GM18511 (cell line): ENCODE measurements around the gene NTM.
"Not testable (repeated sequence)": the region's sequence is repeated elsewhere in the genome, so short reads cannot be mapped to it uniquely, and the experiment has no call there.

Experiments
- ATAC-seq: cut with Tn5 transposase; IDR thresholded peaks from one replicate; pipeline ENCODE4 v1.9.1; 2021; ENCODE audit warnings: mild to moderate bottlenecking, moderate library complexity; ENCODE audit not compliant: unreplicated experiment

NTM gene

DNA sequence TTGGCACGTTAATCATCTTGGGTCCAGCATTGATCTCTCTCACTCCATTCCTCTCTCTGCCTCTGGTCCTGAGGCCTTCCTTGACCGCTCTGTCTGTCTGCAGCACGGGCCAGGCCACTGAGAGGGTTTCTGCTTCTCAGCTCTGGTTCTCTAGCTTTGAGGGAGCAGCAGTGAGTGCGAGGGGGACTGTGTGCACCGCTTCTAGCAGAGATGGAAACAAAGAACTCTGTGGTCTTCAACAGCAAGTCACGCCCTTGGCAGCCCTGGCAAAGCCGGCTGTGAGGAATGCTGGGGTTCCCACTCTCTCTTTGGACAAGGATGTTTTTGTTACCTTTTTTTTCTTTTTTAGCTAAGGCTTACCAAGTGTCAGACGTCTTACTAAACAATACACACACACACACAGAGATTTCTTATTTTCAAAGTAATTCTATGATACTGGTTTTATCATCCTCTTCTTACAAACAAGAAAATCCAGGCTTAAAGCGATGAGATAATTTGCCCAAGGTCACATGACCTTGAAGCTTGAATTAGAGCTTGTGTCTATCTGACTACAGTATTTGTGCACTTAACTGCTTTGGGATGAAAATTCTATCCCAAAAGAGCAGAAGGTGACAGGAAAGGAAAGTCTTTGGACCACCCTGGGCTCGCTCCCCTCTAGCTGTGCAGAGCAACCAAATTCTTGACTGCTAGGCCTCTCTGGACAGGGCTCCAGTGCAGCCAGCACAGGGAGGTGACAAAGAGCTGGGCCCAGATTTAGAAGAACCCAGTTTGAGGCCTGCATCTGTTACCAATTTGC lies 293.2 kb downstream of the NTM start:
- no peak for ATAC-seq

DNA sequence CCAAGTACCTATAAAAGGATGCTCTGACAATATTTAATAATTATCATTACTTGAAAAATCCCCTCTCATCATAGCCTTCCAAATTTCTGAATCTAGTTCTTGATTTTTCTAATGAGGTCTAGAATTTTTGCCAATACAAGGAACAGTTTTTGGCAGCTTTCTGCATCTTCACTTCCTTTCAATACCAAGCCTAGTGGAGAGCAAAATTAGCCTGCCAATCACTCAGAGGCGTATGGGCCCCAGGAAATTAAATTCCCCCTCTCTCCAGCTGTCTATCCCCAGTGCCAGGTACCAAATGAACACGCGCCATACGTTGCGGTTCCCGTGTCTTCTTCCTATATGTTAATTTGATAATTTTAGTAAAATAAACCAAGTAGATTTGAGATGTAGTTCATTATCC lies 293.9 kb downstream of the NTM start:
- ATAC-seq = no peak

DNA sequence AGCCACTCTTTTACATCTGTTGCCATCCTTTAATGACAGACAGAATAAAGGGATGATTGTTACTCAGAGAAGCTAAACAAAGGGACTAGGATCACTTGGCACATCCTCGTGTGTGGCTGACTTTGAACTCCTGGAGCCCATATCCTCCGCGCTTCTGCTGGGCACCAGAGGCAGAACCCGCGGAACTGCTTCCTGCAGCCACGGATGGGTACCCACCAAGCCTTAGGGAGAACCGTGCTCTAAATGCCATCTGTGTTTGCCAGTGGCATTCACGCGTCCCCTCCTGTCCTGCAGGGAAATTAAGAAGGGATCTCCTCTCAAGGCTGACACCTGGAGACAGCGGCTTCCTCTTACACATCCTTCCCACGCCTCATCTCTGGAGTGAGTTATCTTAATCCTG lies 294.4 kb downstream of the NTM start:
- no peak for ATAC-seq

DNA sequence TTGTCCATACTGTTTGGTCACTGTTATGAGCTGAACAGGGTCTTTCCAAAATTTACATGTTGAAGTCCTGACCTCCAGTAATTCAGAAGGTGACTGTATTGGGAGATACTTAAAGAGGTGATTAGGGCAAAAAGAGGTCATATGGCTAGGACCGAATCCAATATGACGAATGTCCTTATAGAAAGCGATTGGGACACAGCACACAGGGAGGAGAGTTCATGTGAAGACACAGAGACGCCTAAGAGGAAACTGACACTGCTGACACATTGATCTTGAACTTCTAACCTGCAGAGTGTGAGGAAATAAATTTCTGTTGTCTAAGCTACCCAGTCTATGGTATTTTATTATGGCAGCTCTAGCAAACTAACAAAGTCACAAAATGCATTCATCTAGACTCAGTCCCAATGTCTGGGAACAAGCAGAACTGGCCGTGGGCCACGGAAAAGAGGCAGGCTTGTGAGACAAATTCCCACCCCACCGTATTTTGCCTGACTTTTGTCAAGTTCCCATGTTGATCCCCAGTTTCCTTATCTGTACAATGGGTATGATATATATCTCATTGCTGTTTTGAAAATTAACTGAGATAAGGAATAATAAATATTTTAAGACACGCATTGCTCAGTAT lies 295.0 kb downstream of the NTM start:
- ATAC-seq = no peak

DNA sequence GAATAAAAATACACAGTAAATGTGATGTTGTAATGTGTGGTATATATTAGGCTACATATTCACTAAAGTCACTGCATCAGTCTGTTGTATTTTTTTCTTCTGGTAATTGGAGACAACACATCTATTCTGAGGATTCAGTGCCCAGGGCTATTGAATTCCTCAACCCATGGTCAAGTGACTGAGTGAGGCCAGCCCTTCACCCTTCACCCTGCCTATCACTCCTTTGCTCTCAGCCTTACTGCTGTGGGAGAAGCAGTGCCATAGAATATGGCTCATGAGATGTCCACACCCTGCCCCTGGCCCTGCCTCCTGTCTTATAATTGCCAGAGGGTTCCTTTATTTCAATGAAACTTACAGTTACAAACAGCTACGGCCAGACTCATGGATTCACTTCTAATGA lies 295.6 kb downstream of the NTM start:
- no peak for ATAC-seq

DNA sequence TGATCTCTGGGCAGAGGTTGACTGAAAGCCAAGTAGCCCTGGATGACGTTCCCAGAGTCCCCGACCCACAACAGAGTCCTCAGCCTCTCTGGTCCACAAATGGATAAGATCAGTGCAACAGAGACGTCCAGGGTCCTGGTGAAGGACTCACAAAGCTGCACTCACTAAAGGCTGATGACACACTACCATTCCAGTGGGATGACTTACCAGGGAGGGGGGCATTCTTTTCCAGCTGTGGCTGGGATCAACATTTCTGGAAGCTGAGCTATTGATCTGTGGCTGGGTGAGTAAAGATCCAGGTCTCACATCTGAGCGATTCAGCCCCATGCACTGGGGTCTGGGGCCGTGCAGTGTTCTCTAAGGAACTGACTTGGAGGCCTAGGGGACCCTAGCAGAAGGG lies 296.2 kb downstream of the NTM start:
- no peak for ATAC-seq

DNA sequence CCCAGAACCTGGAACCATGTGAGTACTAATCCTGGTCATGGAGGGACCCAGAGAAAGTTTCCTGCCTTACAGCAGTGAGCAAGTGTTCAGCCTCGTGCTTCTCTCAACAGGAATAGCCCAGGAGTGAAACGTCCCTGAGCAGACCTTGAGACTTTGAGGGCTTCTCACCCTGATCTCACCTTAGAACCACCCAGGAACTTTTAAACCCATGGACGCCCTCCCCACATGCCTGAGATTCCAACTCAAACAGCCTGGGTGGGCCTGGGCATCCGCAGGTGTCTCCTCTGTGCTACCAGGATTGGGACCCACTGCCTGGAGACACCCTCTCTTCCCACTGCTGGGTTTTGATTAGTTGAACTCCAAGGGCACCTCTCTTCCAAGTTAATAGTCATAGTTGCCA lies 297.2 kb downstream of the NTM start:
- no peak for ATAC-seq

DNA sequence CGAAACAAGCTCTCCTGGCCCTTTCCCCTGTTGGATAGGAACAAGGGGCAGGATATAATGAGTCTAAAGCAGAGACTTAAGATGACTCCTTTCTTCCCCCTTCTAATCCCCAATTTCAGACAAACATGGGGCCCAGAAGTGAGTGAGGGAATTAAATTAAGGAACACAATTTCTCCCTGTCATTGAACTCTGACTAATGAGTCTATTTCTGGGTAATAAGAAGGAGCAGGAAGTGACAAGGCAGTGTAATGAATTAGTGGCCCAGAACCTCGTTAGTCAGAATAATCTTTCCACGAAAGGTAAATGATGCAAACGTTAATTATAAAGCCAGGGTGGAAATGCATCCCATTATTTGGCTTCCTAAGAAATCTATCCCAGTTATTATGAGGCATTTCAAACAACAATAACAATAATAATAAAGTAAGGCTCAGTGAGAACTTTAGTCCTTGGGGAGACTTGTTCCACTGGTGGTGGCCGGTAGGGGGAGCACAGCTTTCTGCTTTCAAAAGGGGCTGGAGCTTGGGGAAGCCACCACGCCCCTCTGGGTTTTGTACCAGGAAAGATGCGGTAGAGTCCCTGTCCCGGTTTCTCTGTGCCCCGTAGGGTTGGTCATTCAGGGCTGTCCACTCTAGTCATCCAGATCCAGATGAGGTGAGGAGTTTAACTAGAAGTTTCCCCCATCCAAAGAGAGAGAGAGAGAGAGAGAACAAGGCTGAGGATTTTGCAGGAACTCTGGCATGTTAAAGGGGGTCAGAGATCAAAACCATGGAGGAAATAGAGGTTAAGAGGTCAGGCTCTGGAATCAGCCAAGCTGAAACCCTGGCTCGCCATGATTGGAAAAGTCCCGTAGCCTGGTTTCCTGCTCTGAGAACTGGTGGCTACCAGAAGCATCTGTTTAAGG lies 298.3 kb downstream of the NTM start:
- ATAC-seq = peak; percentile 83

DNA sequence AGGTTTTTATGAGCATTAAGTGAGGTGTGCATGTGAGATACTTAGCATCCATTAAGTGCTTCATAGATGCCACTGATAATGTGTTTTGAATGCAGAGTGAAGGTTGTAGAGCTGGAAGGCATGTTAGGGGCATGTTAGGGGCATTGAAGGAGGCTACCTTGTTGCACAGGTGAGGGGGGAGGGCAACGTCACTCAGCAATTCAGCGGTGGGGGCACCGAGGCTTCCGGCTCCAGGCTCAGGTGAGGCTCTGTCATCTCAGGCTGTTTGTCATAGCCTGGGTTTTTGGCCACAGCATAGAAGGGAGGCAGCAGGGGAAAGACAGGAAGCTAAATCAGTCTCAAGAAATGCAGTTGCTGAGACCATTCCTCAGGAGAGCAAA lies 299.0 kb downstream of the NTM start:
- ATAC-seq = no peak

DNA sequence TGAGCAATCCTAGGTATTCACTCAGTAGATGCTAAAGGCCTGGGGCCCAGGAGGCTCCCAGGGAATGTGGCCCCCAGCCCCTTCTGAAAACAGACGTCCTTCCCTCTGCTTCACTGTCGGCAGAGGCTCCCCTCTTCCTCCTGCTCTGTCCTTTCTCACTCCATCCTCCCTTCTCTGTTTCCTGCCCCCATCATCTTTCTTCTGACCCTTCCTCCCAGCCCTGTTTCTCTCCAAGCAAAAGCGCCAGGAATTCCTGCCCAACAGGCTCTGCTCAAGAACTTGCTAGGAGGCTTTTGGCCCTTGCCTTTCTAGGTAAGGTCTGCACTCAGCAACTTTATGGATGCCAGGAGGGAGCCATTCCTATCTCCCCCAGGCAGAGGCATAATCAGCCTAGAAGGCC lies 300.5 kb downstream of the NTM start:
- ATAC-seq = no peak

DNA sequence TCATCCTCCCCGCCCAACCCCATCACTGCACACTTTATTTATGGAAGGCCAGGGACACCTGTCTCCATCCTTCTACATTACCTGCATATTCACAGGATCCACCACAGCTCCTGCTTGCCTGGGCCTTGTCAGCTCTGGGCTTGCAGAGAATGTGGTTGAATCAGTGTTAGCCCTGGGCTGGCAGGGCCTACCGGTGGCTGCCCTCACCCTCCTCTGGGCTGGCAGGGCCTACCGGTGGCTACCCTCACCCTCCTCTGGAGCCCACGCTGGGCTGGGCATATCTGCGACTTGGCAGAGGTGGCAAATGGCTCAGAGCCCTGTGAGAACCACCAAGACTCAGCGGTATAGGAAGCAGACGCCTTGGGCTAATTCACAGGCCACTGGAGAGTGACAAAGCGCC lies 300.9 kb downstream of the NTM start:
- ATAC-seq = no peak

DNA sequence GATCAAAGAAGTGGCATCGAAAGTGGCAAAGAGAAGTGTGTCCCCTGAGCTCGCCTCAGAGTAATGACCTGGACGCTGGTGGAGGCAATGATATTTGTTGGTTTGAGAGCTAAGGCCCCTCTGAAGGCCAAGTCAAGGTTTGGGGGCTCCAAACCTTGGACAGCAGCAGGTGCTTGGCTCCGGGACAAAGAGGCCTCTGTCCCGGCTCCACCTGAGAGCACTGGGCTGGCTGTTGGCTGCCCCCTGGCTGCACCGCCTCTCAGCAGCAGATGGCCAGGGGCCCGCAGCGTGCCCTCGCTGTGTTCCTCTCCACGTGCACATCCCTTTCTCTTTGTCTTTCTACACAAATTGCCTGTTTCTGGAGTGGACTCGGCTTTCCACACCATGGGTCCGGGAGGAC lies 301.3 kb downstream of the NTM start:
- no peak for ATAC-seq

DNA sequence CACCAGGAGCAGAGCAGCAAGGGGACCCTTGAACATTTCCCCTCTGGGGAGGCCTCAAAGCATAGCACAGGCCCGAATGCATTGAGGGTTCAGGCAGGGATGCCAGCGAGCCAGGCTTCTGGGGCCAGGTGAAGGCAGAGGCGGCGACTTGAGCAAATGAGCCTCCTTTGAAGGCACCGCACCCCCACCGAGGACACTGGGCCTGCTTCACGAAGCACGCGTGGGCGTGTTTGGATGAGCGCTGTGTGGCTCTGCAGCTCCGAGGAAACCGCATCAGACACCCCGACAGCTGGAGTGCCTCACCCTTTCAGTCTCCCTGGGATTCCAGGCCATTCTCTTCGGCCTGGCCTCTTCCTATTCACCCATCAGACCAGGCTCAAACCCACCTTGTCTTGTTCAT lies 301.8 kb downstream of the NTM start:
- no peak for ATAC-seq

DNA sequence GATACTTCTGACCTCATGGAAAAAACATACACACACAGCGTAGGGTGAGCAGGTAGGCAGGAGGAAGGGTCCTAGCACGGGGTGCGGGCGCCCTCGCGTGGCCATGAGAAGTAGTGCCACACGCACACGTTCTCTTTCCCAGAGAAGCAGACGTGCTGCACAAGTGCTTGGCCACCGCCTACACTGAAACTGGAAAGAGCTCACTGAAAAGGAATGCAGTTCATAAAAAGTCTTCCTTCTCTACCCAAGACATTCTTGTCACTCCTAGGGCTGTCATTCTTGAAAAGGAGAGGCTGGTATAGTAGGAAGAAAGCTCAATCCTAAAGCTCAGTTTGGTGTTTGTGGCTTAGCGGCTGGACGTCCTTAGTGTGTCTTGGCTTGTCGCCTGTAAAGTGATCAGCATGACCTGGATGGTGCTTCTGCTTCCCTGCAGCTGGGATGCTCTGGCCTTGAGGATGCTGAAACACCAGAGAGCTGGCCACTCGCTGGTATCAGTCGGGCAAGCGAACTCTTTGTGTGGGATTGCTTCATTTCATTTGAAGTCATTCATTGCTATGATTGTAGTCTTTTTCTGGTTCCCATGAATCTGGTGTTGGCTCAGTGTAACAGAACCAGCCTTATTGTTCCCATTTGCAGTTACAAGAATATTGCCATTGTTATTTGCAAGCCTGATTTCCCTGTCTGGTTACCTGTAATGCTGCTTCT lies 303.8 kb downstream of the NTM start:
- ATAC-seq = peak; percentile 89

DNA sequence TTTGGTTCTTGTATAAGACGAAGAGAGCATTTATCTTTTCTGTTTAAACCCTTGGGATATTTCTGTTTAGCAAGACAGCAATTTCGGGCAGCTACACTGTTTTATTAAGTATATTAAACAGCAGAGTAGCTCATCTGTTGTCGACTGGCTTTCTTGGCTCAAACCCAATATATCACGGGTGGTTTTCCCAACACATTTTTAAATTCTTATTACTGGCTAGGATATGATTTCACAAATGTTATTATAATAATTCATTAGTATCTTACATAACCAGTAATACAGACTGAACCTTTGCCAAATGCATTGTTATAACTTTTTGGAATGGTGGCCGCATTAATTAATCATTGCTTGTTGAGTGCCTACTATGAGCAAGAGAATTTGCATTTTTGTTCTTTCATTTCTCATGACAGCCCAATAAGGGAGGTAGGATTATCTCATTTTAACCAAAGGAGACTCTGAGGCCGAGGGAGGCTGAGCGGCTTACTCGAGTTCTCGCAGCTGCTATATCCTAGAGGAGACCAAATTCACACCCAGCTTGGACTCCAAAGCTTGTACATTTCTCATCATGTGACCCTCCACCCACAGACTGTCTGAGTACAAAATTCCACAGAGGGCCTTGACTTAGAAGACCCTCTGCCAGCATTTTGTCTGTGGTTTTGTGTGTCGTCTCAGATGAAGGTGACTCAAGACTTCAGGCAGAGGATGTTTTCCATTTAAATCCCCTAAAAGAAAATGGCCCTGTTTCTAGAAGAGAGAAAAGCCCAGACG lies 304.9 kb downstream of the NTM start:
- ATAC-seq = no peak

DNA sequence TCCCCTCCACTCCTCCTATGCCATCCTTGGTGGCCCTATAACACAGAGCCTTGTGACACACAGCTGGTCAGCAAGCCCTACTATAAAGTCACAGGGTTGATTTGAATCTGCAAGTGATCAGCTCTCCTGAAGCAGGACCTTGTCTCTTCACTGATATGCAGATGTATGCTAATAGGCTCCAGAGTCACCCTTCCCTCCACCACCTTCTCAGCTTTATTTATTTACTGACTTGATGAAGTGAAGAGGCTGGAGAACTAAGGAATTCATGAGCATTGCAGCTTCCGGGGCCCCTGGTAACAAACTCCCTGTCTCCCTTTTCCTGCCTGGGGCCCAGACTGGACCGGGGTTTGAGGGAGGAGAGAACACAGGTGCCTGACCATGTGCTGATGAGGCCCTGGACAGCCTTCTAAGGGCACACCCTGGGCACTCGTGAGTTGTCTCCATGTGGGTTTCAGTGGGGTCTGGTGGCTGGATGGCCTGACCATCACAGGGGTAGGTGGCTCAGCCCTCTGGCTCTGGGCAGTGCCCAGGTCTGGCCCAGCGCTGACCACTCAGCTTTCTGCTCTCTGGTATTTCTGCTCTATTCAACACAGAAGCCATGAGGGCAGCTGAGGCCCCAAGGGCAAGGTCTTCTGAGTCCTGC lies 307.5 kb downstream of the NTM start:
- ATAC-seq = no peak

DNA sequence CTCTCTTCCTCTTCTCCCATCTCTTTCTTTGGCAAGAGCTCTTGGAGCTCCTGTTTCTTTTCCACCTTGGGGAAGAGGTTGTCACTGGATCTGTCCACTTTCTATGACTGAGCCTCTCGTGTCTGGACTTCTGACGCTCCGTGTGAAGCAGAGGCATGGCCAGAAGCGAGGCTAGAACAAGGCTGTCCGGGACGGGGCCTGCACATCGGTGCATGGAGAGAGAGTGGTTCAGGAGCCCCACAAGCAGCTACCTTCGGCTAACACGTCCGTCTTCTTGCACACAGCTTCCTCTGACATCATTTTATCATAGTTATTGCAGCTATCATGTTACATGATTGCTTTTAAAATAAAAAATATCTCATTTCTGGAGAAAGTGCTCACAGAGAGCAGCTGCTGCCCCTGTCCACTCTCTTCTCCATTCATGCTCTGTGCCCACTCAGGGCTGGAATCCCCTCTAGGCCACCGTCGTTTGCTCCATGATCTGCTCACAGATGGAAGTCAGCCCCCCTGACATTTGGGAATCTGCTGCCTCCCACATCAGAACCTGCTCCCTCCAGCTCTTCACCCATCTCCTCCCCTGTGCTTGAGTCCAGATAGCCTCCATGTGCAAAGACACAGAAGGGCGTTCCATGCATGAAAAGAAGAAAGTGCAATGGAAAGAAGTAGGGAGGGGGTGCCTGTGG lies 308.4 kb downstream of the NTM start:
- no peak for ATAC-seq

DNA sequence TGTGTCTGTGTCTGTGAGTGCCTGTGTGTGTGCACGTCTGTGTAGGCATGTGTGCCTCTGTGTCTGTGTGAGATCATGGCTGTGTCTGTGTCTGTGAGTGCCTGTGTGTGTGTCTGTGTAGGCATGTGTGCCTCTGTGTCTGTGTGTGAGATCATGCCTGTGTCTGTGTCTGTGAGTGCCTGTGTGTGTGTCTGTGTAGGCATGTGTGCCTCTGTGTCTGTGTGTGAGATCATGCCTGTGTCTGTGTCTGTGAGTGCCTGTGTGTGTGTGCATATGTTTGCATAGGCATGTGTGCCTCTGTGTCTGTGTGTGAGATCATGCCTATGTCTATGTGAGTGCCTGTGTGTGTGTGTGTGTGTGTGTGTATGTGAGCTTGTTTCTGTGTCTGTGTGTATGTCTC lies 310.0 kb downstream of the NTM start:
- ATAC-seq = not testable (repeated sequence)

DNA sequence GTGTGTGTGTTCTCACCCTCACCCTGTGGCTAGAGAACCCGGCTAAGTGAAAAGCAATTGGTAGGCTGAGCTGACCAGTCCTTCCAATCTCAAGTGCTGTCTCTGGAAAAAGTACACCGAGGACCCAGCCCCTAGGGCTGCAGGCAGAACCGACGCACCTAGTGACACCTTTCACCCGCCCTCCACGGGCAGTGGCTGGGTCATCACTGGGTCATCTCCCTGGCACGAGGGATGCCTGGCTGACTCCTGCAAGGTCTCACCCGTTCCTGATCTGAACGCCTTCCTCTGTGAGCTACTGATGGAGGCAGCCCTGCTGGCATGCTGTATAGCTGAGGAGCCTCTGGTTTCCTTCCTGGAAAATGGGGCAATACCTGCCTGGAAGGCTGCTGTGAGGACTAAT lies 311.5 kb downstream of the NTM start:
- ATAC-seq = no peak
